Stimulated activated CD4-positive, alpha-beta T cell treated with anti-CD3 and anti-CD28 coated beads, Interleukin-15, amount 100 ng/mL, for 48 hours (primary cell): Measurements from ENCODE around the gene CHRNA4.
"Not testable (repeated sequence)": the region's sequence is repeated elsewhere in the genome, so short reads cannot be mapped to it uniquely, and the experiment has no call there.

ENCODE experiments used
- DNase-seq, 2 donors: peaks; one replicate each; pipeline ENCODE4 v3.0.0-alpha.2; 2020; ENCODE audit warnings: low read depth in 2 of 2

CHRNA4 gene

DNA sequence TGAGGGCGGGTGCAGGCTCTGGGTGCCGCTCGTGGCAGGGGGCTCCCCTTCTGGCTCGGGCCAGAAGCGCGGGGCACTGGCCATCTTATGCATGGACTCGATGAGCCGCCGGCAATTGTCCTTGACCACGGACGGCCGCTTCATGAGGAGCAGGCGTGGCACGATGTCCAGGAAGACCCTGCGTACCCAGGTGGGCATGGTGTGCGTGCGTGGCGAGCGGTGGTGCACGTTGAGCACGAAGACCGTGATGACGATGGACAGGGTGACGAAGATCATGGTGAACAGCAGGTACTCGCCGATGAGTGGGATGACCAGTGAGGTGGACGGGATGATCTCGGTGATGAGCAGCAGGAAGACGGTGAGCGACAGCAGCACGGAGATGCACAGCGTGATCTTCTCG is 11.0 kb downstream of the CHRNA4 start:
- DNase-seq: no peak

DNA sequence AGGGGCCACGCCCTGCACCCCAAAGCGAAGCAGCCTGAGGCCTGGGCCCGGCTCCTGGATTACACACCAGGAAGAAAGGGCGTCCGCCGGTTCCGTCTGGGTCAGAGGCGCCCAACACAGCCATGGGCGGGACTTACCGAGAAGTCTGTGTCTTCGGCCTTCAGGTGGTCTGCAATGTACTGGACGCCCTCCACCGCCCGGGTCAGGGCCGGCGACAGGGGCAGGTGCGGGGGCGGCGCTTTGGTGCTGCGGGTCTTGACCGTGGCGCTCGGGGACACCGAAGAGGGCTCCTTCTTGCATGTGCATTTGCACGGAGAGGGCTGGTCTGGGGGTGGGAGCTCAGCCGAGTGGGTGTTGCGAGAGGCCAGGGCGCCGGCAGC is 11.6 kb downstream of the CHRNA4 start:
- no peak for DNase-seq

DNA sequence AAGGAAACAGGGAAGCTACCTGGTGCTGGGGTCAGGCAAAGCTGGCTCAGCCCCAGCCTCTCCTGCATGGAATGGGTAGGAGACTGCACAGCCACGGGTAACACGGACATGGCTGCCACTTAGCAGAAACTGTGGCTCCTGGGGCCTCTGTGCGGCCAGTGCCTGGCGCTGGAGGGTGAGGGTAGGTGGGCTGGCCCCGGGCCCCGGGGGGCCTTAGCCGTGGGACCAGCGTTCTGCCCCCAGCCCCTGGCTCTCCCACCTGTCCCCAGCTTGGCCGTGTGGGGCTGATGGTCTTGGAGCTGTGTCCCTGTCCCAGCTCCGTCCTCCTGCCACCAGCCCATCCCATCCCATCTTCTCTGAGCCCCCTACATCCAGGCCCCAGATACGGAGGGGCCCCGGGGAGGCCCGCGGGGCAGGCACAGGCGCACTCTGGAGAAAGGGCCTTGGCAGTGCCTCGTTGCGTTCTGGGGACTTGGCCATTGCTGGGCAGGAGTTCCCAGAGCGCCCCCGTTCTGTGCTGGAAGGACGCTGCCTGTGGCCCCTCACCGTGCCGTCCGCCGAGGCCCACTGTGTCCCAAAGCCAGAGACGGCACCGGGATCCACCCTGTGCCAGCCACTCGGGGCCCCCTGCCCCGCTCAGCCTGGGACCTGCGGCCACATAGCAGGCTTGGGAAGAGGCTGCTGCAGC is 12.2 kb downstream of the CHRNA4 start:
- no peak for DNase-seq

DNA sequence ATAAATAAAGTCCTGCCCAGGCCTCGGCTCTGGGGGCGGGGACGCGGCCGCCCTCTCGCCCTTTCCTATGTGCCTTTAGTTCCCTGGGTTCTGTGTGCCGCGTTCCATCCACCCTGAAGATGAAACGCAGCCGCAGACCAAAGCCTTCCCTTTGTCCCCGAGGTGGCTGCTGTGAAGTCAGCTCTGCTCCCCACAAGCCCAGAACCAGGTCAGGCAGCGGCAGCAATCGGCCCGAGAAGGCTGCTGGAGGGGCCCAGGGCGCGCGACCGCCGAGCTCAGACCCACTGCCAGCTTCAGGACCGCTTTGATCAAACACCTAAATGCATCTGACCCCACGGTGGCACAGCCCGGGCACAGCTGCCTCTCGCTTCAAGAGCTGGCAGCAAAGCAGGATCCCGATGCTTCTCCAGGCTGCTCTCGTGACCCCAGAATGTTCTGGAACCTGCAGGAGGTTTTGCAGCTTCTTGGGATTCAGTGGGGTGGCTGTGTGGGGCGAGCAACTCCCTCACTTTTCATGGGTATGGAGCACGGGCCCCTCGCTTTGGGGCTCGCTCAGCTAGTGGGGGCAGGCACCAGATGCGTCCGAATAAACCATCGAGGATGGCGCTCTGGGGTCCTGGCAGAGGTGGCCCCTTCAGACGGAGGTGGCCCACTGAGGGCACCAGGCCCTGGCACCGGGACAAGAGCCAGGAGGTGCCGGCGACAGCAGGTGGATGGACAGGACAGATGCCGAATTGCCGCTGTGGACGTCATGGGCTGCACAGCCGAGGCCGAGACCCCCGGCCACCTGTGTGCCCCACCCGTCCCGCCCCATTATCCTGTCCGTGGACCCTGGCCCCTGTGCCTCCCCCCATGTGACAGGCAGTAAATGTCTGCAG is 13.0 kb downstream of the CHRNA4 start:
- no peak for DNase-seq

DNA sequence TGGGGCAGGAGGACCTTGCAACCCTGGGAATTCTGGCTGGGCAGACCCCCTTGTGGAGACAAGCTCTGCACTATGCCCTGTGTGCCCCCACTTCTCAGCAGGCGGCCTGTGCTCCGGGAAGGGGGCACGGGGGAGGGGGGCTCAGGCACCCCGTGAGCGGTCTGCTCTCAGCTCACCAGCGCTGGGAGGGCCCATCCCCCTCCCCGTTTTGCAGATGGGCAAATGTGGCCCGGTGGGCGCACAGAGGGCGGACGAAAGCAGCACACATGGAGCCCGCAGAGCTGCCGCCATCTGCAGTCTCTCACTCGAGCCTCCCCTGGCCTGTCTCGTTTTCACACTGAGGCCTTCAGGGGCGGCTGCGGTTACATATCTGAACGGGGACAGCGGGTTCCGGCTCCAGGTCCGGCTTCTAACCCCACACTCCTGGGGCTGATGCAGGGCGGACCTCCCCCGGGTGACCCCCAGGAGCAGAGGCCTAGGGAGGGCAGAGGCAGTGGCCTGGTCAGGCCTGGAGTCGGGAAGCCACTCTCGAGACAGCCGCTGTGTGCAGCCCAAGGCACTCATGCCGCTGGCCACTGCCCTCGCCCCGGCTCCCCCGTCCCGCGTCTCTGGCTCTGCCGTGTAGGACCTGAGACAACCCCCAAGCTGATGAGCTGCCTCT is 13.9 kb downstream of the CHRNA4 start:
- DNase-seq: no peak

DNA sequence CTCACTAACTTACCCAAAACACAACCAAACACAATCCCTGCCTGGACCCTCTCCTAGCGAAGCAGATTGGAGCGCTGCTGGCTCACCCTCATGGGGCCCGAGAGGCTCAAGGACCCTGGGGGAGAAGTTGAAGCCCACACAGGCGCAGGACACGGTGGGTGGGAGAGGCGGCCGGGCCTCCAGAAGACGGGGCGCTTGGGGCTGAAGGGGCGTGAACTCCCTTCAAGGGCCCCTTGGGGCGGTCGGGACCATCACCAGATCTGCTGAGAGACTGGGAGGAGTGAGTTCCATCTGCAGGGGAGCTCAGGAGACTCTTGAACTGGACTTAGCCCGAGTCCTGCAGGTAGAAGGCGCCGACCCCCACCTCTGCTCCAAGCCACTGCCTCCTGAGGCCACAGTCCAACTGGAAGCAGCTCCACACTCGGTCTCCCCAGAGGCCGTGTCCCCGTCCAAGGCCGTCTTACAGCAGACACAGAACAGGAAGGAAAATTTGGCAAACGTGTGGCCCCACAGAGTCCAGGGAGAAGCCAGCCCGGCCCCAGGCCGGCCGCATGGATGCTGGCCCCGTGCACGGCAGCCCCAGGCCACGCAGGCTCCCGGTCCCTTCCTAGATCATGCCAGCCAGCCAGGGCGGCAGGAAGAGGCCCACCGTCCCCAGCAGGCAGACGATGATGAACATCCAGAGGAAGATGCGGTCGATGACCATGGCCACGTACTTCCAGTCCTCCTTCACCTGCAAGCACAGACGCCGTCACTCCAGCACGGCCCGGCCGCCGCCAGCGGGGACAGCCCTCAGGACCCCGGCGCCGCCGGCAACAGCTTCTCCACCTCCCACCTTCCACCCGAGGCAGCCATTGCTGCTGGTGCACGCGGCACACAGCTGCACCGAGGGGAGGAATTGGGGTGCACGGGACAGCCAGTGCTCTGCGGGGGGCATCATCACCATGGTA is 14.7 kb downstream of the CHRNA4 start:
- no peak for DNase-seq

DNA sequence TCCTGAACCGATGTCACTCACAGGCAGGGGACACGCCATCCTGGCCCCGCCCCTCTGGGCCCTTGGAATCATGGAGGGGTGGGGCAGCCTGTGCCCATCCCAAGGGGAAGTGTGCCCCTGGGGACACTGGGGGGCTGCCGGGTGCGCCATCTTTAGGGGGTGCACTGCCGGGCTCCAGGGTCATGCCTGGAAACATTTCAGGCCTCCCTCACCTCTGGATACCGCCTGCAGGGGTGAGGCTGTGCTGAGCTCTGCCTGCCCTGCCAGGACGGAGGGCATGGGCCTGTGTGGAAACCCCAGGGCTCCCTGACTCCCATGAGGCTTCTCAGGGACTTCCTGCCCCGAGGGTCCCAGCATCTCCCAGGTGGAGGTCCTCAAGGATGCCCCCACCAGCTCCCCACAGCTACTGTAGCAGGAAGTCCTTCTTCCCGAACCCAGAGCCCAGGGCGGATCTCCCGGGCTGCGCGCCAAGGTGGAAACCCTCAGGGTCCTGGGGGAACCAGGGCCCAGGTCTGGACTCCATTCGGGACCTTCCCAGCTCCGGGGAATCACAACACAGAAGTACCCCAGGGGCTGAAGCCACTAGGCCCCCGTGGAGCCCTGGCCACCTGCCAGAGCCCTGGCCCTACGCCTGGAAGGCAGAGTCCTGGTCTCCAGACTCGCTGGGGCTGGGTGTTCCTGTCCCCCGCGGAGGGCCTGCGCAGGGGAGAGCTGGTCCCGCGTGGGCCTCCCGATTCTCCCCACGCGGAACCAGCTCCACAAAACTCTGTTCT is 15.6 kb downstream of the CHRNA4 start:
- no peak for DNase-seq

DNA sequence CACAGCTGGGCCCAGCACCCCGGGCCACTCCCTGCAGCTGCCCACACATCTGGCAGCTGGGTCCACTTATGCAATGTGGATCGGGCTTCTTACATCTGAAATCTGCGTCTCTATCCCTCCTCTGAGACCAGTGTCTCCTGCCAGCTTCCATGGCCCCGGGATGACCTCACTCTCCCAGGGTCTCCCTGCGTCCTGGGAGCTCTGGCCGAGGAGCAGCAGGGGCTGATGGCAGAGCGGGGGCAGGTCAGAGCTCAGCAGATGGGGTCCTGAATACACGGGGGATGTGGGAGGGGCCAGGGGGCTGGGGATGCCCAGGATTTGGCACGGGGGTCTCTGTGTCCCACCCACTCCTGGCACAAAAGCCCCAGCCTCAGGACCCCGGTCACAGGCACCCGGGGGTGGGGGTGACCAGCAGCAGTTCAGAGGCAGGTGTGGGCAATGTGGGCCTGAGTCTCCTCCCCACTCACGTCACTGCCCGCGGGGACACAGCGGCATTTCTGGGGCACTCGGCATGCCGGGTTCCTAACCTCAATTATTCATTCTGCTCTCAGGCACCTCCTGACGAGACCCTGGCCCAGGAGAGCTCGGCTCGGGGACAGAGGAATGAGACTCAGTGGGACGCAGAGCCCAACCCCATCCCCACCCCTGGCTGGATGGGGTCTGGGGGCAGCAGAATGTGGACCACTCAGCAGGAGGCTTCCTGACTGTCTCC is 16.4 kb downstream of the CHRNA4 start:
- no peak for DNase-seq

DNA sequence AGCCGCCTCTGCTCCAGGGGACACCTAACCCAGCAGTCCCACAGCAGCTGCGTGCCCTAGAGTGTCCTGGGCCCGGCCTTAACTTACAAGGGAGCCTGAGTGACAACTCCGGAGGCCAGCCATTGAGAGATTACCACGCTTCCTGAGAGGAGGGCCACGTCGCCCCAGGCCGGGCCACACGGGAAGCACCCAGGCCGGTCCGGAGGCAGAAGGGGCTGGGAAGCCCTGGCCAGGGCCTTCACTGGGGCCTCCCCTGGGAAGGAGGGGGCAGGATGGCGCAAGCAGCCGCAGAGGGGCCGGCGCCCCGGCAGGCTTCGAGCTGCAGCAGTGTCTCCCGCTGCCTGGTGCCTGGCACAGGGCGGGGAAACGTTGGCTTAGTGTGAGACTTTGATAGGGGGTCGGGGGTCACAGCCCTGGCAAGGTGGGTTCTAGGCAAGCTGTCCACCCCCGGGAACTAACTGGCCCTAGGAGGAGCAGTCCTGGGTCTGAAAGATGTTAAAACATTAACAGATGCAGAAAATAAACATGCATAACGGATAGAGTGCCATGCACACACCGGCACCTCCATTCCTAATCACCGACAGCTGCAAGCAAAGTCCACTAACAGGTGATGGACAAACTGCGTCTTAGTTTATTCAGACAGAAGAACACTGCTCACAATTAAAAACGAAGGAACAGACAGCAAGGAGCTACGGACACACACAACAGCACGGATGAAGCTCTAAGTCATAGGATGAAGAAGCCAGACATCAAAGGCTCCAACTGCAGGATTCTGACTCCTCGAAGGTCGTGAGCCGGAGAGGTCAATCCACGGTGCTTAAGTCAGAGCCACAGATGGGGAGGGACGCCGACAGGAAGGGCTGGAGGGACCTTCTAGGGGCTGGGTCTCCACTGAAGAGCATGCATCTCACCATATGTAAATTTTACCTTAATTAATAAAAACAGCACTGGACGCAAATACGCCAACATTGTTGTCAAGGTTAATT is 17.4 kb downstream of the CHRNA4 start:
- no peak for DNase-seq

DNA sequence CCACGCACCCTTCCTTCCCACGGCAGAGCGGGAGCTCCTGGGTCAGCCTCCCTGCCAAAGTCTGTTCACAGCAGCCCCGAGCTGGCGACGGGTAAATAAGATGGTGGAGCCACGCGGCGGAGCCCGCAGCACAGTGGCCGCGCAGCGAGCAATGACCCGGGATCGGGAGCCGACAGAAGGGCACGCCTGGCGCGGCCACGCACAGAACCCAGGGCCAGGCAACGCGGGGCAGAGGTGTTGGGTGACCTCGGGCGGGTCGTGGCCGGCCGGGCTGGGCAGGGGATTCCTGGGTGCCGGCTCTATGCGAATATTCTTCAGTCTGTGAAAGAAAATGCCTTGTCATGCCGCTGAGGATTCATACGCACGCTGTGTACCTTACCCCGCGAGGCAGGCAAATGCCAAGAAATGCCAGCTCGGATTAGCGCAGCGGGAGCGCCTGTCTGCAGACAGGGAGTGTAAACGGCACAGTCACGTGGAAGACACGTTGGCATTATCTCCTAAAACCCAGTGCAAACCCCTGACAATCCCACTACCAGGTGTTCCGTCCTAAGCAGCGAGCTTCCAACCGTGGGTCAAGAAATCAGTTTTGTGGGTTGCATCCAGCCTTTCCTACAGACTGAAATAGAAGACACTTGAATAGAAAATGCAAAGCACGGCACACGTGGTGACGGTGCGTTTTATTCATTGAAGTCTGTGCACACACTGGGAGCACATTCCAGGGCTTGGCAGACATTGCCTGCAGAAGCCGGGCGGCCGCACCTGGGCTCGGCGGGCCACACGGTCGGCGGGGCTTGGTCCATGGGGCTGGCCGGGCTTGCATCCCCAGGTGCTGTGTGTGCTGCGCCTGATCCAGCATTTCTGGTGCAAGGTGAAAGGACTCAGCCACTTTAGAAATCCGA is 18.3 kb downstream of the CHRNA4 start:
- no peak for DNase-seq

DNA sequence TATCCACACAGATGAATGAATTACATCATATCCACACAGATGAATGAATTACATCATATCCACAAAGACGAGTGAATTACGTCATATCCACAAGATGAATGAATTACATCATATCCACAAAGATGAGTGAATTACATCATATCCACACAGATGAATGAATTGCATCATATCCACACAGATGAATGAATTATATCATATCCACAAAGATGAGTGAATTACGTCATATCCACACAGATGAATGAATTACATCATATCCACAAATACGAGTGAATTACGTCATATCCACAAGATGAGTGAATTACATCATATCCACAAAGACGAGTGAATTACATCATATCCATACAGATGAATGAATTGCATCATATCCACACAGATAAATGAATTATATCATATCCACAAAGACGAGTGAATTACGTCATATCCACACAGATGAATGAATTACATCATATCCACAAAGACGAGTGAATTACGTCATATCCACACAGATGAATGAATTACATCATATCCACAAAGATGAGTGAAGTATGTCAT is 20.9 kb downstream of the CHRNA4 start:
- not testable (repeated sequence) for DNase-seq

DNA sequence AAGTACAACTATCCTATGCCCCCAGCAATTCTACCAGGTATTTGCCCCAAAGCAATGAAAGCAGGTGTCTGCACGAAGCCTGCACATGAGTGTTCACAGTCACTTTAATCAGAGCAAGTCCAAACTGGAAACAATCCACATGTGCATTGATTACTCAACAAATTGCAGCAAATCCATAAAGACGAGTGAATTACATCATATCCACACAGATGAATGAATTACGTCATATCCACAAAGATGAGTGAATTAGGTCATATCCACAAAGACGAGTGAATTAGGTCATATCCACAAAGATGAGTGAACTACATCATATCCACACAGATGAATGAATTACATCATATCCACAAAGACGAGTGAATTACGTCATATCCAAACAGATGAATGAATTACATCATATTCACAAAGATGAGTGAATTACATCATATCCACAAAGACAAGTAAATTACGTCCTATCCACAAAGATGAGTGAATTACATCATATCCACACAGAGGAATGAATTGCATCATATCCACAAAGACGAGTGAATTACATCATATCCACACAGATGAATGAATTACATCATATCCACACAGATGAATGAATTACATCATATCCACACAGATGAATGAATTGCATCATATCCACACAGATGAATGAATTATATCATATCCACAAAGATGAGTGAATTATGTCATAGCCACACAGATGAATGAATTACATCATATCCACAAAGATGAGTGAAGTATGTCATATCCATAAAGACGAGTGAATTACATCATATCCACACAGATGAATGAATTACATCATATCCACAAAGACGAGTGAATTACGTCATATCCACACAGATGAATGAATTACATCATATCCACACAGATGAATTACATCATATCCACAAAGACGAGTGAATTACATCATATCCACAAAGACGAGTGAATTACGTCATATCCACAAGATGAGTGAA is 21.7 kb downstream of the CHRNA4 start:
- not testable (repeated sequence) for DNase-seq

DNA sequence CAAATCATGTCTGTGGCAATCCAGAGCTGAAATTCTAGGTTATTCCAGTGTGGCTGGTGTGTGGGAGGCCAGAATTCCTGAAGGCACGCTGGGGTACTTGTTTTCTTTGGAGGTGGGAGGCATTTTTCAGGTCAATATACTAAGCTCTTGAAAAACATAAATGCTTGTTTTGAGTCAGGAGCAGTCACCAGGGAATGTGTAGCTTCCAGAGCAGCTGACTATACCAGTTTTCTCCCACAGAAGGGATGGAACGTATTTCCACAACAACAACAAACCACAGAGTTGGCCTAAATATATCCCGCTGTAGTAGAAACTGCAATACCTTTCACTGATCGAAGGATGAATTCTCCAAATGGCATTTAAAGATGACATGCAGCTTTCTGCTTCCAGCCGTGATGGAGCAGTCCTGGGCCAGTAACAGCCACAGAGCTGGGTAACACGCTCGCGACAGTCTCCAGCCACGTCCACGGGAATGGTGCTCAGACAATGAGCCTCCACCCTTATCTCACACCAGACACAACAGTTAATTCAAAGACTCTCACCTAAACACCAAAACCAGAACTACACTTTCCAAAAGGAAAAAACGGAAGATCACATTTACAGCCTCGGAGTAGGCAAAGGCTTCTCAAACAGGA is 23.2 kb downstream of the CHRNA4 start:
- DNase-seq: no peak

DNA sequence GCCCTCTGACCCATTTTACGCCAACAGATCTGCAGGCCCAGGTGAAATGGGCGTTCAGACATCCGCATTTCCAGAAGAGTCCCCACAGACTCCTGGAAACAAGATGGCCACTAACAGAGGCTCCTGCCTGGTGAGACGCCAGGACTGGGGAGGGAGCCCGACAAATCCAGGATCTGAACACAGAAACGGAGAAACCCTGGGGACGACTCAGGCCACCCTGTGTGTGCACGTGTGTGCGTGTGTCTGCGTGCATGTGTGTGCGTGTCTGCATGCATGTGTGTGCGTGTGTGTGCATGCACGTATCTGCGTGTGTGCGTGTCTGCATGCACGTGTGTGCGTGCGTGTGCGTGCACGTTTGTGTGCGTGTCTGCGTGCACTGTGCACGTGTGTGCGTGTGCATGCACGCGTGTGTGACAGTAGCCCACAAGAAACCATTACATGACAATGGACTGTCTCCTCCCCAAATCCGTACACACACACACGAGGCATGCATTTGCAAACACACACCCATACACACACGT is 24.9 kb downstream of the CHRNA4 start:
- DNase-seq: no peak

DNA sequence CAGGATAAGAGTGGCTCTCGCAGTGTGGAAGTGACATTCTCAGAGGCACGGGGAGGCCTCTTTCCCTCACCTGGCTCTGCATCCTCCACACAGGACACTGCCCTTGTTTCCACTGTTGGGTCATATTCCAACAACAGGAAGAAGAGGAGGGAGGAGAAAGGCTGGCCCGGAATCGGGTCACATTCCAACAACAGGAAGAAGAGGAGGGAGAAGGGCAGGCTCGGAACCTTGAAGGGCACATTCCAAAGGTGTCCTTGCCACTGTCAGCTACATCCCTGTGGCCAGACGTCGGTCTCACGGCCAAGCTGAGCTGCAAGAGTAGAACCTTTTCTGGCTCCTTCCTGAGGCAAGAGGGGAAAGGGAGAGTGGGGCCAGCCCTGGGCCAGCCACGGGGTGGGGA is 25.4 kb downstream of the CHRNA4 start:
- DNase-seq: no peak

DNA sequence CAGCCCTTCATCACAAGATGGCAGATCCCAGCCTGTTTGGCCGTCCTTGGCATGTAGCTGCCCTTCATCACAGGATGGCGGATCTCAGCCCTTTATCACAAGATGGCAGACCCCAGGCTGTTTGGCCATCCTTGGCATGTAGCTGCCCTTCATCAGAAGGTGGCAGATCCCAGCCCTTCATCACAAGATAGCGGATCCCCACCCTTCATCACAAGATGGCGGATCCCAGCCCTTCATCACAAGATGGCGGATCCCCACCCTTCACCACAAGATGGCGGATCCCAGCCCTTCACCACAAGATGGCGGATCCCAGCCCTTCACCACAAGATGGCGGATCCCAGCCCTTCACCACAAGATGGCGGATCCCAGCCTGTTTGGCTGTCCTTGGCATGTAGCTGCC is 26.1 kb downstream of the CHRNA4 start:
- DNase-seq: not testable (repeated sequence)
